Activated T-helper 1 cell treated with anti-CD3 and anti-CD28 coated beads, Interleukin-2, amount 50 U/mL, for 16 hours (primary cell): Measurements from ENCODE around the gene MCRIP2.

ENCODE experiments used
- DNase-seq, 2 donors: peaks; one replicate each; pipeline ENCODE4 v3.0.0-alpha.2; 2020; ENCODE audit warnings: low read depth in 1 of 2, low spot score in 1 of 2

MCRIP2 gene

DNA sequence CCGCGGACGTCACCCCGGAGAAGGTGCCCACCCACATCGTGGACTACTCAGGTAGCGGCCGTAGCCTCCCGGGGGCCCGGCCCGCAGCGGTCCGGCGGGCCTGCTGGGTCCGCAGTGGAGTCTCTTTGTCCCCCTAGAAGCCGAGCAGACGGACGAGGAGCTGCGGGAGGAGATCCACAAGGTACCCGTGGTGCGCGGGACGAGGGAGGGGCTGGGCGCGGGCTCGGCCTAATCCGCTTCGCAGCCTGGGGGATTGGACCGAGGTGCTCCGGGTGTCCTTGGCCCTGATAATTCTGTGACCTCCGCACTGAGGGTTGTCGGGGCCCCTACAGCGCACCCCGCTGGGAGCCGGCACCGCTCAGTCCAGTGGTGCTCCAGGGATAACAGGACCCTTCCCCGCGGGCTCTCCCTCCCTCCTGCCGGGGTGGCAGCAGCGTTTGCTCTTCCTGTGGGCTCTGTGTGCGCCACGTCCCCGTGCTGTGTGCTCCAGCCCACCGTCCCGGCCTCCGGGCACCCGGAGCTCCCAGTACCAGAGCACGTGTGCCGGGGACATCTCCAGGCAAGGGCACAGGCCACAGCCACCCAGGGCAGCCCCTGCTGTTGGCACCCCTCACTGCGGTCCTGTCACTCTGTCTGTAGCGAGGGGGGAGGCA lies 27.0 kb downstream of the MCRIP2 start:
- no peak for DNase-seq

DNA sequence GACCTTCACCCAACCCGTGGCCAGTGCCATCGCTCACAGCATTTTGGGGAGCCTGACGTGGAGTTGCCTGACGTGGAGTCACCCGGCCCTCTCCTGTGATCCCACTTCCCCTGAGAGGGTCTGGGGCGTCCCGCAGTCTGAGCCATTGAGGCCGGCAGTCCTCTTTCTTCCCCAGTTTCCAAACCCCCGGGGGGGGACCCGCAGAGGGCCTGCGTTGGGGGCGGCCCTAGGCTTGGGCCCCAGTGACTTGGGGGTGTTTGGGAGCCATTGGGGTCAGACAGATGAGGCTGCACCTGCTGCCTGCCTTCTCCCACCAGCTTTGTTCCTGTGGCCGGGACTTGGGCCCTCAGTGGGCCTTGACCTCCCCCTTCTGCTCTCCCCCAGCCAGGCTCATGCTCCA lies 28.0 kb downstream of the MCRIP2 start:
- DNase-seq = no peak

DNA sequence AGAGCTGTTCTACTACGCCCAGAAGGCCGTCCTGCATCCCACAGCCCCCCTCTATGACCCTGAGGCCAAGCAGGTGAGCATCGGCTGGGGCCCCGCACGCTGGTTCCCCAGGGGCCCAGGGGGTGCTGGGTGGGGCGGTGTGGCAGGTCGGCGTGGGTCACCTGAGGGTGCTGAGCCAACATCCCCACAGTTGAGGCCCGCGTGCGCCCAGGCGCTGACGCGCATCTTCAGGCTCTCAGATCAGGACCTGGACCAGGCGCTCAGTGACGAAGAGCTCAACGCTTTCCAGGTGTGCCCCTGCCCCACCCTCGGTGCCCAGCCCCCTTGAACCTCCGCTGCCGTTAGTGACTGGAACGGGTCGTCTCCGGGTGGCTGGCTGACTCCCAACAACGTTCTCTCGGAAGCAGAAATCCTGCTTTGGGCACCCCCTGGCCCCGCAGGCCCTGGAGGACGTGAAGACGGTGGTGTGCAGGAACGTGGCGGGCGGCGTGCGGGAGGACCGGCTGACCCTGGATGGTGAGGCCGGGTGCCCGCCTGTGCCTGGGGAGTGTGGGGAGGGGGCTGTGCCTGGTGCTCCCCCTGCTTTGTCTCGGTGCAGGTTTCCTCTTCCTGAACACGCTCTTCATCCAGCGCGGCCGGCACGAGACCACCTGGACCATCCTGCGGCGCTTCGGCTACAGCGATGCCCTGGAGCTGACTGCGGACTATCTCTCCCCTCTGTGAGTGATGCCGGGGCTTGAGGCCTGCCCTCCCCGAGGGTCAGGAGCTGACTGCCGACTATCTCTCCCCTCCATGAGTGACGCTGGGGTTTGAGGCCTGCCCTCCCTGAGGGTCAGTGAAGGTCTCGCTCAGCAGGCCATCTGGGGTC lies 29.1 kb downstream of the MCRIP2 start:
- no peak for DNase-seq

DNA sequence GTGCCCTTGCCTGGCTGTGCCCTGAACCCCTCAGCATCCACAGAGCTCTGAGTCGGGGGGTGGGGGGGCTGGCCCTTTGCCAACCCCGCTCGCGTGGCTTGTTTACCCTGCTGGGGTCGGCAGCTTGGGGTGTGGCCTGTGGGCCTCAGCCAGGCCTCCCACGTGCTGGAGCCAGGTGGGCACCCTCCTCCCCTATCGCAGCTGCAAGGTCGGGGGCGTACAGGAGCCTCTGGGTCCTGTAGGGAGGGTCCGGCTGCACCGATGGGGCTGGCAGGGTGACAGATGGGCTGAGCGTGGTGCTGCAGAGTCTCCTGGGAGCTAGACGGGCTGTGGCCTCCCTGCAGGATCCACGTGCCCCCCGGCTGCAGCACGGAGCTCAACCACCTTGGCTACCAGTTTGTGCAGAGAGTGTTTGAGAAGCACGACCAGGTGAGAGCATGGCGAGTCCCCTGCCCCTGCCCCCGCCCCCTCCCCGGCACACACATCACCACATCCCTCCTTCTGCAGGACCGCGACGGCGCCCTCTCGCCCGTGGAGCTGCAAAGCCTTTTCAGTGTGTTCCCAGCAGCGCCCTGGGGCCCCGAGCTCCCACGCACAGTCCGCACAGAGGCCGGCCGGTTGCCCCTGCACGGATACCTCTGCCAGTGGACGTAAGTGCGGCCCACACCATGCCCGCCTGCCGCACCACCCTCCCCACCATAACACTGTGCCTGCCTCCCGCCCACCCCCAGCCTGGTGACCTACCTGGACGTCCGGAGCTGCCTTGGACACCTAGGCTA lies 29.9 kb downstream of the MCRIP2 start:
- DNase-seq = no peak

DNA sequence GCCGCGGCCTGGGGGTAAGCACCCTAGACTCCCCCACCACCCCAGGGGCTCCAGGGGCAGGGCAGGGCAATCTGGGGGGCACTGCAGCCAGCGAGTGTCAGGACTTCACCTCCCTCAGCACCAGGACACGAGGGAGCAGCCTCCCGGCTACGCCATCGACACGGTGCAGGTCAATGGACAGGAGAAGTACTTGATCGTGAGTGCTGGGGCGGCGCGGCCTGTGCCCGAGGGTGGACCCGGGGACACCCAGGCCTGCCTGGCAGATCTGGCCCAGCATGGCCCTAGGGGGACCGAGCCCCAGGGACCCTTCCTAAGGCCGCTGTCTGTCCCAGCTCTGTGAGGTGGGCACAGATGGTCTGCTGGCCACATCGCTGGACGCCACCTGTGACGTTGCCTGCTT lies 30.7 kb downstream of the MCRIP2 start:
- no peak for DNase-seq

DNA sequence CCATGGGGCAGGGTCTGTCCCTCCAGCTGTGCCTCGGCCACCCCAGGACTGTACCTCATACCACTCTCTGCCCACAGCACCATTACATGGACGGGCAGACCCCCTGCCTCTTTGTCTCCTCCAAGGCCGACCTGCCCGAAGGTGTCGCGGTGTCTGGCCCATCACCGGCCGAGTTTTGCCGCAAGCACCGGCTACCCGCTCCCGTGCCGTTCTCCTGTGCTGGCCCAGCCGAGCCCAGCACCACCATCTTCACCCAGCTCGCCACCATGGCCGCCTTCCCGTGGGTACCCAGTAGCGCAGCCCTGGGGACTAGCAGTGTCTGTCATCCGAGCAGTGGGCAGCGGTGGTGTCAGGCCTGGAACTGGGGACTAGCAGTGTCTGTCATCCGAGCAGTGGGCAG lies 31.2 kb downstream of the MCRIP2 start:
- DNase-seq = no peak

DNA sequence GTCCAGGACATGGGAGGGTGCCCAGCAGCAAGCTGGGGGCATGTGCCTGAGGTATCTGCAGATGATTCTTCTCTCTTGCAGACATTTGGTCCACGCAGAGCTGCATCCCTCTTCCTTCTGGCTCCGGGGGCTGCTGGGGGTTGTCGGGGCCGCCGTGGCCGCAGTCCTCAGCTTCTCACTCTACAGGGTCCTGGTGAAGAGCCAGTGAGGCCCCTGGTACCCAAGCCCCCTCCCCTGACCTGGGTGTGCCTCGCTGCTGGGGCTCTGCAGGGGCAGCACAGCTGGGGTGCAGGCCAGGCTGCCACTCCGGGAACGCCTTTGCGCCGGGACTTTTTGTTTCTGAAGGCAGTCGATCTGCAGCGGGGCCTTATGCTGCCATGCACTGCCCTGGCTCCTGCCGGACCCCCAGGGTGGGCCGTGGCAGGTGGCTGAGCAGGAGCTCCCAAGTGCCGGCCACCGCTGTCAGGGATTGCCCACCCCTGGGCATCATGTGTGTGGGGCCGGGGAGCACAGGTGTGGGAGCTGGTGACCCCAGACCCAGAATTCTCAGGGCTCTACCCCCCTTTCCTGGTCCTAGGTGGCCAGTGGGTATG lies 31.9 kb downstream of the MCRIP2 start:
- DNase-seq = no peak

DNA sequence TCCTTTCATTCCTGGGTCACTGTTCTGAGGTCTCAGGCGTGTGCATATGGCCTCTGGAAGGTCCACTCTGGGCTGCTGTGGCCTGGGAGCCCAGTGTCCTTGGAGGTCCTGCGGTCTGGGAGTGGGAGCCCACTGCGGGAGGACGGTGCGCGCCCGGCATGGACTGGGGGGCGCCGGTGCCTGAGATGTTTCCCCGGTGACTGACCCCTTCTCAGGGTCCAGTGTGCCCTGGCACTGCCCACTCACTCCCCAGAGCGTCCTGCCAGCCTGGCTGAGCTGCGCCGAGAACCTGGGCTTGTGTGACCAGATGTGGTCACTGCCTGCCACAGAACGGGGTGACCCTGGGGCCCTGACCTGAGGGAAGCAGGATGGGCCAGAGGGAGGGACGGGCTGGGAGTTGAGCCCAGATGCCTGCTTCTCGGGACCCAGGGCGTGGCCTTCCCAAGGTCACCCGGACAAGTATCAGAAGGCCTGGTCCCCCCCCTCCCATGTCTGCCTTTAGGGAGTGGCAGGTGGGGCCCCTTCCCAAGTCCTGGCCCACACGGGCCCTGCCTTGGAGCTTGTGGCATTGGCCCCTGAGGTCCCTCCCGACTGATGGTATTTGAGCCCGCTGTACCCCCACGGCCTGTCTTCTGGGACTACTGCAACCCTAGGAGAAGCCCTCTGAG lies 32.7 kb downstream of the MCRIP2 start:
- DNase-seq = no peak

DNA sequence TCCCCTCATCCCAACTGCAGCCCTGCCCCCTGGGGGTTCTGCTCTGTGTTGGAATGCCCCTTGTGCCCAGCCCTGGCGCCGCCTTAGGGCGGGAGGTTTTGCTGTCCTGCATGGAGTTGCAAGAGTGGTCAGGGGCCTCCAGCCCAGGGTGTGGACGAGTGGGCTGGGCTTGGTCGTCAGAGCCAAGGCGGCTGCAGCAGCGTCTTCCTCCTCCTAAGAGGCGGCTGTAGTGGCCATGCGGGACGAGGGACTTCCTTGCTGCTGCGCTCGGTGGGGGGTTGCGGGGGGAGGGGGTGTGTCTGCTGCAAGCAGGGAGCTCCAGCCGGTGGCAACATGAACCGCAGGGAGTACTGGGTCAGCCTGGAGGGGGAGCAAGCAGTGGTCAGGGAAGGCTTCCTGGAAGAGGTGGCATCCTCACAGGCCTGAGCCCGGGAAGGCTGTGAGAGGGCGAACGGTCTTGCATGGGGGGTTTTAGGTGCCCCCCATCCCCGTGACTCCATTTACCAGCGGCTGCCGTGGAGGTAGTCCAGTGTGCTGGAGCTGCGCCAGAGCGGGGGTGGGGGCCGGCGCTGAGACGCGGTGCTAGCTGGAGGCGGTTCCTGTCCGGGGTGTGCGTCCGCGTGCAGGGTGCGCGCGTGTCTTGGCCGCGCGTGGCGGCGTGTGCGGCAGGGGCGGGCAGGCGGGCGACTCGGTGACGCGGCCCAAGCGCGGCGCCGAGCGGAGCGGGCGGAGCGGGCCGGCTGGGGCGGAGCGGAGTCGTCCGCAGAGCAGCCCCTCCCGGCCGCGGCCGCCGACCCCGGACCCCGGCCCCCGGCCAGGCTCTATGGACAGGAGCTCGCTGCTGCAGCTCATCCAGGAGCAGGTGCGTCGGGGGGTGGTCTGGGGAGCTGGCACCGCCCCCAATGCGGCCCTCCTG lies 33.6 kb downstream of the MCRIP2 start, which contains the start of gene RHBDL1:
TSS of gene RHBDL1 (plus strand) at position 704 of the 916 bp plus-strand sequence. CDS start at position 824, 120 bp downstream.
- DNase-seq = no peak

DNA sequence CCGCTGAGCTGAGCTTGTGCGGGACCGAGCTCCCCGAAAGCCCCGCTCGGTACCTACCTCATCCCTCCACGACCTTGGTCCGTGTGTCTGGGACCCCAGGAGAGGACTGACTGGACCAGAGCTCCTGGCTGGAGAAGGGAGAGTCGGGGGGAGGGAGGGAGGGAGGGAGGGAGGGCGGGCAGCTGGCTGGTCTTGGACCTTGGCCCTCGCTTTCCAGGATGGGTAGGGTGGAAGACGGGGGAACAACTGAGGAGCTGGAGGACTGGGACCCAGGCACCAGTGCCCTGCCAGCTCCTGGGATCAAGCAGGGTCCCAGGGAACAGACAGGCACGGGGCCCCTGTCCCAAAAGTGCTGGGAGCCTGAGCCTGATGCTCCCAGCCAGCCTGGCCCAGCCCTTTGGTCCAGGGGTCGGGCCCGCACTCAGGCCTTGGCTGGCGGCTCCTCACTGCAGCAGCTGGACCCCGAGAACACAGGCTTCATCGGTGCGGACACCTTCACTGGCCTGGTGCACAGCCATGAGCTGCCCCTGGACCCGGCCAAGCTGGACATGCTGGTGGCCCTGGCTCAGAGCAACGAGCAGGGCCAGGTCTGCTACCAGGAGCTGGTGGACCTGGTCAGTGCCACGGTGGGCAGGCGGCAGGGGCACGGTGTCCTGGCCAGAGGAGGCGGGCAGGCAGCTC lies 34.4 kb downstream of the MCRIP2 start:
- no peak for DNase-seq

DNA sequence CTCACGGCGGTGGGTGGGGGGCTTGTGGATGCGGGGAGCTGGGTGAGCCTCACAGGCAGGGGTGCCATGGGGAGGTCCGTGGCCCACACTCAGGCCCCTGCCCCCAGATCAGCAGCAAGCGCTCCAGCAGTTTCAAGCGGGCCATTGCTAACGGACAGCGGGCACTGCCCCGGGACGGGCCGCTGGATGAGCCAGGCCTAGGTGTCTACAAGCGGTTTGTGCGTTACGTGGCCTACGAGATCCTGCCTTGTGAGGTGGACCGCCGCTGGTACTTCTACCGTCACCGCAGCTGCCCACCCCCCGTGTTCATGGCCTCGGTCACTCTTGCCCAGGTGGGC lies 34.9 kb downstream of the MCRIP2 start:
- DNase-seq = no peak

DNA sequence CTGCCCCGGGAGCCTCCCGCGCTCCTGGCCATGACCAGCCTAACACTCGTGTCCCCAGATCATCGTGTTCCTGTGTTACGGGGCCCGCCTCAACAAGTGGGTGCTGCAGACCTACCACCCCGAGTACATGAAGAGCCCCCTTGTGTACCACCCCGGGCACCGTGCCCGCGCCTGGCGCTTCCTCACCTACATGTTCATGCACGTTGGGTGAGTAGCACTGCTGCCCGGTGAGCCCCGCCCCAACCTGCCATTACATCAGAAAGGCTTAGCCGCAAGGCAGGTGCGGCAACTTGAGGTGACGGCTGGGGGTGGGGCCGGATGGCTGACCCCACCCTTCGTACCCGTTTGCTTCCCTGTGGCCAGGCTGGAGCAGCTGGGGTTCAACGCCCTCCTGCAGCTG lies 35.3 kb downstream of the MCRIP2 start:
- DNase-seq = no peak

DNA sequence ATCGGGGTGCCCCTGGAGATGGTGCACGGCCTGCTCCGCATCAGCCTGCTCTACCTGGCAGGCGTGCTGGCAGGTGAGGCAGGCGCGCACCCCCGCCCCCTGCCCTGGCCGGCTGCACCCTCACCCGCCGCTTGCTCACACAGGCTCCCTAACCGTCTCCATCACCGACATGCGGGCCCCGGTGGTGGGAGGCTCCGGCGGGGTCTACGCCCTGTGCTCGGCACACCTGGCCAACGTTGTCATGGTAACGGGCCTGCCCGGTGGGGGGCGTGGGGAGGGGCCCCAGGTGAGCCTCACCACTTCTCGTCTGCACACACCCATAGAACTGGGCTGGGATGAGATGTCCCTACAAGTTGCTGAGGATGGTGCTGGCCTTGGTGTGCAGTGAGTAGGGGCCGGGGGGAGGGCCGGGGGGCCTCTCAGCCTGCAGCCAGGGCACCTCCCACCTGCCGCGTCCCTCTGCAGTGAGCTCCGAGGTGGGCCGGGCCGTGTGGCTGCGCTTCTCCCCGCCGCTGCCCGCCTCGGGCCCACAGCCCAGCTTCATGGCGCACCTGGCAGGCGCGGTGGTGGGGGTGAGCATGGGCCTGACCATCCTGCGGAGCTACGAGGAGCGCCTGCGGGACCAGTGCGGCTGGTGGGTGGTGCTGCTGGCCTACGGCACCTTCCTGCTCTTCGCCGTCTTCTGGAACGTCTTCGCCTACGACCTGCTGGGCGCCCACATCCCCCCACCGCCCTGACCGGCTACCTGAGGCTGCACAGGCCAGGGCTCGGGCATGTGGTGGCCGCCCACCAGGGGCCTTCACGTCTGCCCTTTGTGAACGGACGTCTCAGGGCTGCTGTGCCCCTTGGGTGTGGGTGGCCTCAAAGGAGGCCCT lies 35.9 kb downstream of the MCRIP2 start:
- DNase-seq = no peak

DNA sequence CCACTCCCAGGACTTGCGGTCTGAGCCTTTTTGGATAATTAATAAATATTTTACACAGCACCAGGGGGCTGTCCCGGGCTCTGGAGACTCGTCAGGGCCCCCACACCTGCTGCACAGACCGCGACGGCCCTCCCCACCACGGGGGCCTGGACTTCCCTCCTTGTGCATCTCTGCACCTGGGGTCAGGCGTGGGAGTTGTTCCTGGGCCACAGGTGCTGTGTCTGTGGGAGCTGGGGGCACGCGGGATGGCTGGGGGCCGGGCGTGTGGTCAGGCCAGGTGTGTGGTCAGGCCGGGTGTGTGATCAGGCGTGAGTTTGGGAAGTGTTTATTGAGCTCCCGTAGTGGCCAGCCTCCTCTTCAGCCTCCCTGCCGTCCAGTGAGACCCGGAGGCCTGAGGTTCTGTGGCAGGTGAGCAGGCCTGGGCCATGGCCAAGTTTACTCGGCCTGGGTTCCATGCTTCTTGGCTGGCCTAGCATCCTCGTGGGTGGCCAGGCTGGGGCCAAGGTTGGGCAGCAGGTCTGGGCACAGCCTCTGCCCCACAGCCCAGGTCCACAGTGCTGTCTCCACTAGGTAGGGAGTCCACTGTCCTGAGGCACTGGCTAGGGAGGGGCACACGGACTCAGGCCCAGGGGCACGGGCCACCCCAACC lies 36.7 kb downstream of the MCRIP2 start:
- no peak for DNase-seq

DNA sequence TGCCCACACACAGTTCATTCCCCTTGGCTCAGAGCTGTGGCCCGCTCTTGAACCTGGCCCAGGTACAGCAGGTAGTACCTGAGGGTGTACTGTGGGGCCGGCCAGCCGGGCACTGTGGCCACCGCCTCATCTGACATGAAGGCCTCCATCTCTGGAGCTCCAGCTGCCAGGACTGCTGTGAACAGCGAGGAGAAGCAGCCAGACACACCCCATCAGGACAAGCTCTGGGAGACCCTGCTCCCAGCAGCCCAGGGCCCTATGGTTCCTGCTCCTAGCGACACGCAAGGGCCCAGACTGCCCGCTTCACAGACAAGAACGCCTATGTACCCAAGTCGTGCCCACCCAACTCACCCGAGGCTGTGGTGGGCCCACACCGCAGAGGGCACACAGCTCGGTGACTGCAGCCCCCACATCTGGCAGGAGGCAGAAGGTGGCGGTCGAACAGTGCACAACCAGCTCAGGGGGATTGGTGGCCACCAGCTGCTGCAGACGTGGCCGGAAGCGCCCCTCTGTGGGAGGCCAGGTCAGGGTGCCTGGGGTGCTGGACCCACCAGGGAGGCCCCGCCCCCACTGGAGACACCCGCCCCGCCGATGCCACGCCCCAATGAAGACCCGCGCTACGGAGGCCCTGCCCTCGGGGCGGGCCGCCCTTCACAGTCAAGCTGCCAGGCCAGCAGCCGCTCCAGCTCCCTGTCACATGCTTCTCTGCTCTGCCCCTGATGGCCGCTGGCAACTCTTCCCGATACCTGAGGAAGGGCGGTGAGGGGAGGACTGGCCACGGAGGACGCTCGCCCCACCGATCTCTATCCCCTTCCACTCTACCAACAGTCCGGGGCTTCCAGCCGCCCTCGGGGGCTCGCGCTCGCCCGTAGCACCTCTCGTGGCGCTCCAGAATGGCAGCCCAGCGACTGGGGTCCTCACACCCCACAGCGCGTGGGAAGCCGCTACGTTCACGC lies 37.5 kb downstream of the MCRIP2 start:
- no peak for DNase-seq

DNA sequence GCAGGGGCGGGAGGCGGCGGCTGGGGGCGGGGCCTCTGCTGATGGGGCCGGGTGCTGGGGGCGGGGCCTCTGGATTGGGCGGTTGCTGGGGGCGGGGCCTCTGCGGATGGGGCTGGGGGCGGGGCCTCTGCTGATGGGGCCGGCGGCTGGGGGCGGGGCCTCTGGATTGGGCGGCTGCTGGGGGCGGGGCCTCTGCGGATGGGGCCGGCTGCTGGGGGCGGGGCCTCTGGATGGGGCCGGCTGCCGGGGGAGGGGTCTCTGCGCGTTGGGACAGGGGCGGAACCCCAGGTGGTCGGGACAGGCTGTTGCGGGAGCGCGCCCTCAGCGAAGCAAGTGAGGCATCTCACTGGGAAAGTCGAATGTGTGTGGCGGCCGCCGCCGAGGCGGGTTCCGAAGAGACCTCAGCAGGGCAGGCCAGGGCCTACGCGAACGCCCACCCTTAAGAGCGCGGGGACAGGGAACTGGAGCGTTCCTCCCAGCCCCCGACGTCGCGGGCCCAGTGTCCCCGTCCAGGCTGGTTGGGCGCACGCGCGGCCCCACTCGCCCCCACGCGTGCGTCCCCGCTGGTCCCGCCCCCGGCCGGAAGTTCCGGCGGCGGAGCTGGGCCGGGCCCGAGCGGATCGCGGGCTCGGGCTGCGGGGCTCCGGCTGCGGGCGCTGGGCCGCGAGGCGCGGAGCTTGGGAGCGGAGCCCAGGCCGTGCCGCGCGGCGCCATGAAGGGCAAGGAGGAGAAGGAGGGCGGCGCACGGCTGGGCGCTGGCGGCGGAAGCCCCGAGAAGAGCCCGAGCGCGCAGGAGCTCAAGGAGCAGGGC lies 38.4 kb downstream of the MCRIP2 start, which contains the start of gene STUB1:
TSS of gene STUB1 (plus strand) at position 597 of the 811 bp plus-strand sequence. CDS start at position 713, 116 bp downstream.
- DNase-seq = peak; percentile 70 to 76
